HFFc6 (cell line): ENCODE results near the gene PCDH17. TPM values are rescaled to one million over a fixed set of nuclear protein-coding genes. Genes with fewer than 3 reads are reported as not detected.

ENCODE experiments used
- DNase-seq: peaks from one replicate; pipeline ENCODE4 v3.0.0-alpha.2; 2018
- H3K27ac Mint-ChIP-seq: 2 replicates; pipeline ENCODE4 v1.8.0; 2020; ENCODE audit warnings: mild to moderate bottlenecking, mixed read lengths
- H3K27me3 Mint-ChIP-seq: 2 replicates; pipeline ENCODE4 v1.8.0; 2021; ENCODE audit warnings: mild to moderate bottlenecking, moderate library complexity, mixed read lengths; ENCODE audit not compliant: insufficient read depth
- H3K36me3 Mint-ChIP-seq: 2 replicates; pipeline ENCODE4 v1.8.0; 2021; ENCODE audit warnings: low read depth, mixed read lengths
- H3K4me1 Mint-ChIP-seq: 2 replicates; pipeline ENCODE4 v1.8.0; 2020; ENCODE audit warnings: low read depth, mixed read lengths
- H3K4me3 Mint-ChIP-seq: 2 replicates; pipeline ENCODE4 v1.8.0; 2020; ENCODE audit warnings: mild to moderate bottlenecking, moderate library complexity, mixed read lengths
- H3K9me3 Mint-ChIP-seq: 2 replicates; pipeline ENCODE4 v1.8.0; 2020; ENCODE audit warnings: mild to moderate bottlenecking, mixed read lengths
- CTCF ChIP-seq: fragments of 200-600 bp; sonication (generic); IDR thresholded peaks from 2 replicates; pipeline ENCODE4 v1.5.0; 2021; ENCODE audit warnings: antibody characterized with exemption, mild to moderate bottlenecking
- total RNA-seq, 6 experiments: library from RNA; stranded (reverse); fragmentation: NEBNext Ultra II Directional; extraction: Animal tissue kit (Norgen Biotek cat#: 25700); gene quantifications; 2 replicates in 1 of 6; 3 replicates in 5 of 6; pipeline ENCODE4 v1.2.3, GENCODE V29; 2021

The PCDH17 gene
- total RNA-seq, 6 experiments from 2014 or later = 0.05 TPM; not detected in 5

- no peak for TF ChIP-seq CTCF
- no peaks in the 10 kb centered on the region for H3K27me3 Mint-ChIP-seq
- H3K4me3 Mint-ChIP-seq = no peak overlapping the region
- no peak overlapping the region for H3K27ac Mint-ChIP-seq
- H3K4me1 Mint-ChIP-seq = no peaks in the 10 kb centered on the region
- no peaks in the 10 kb centered on the region for H3K36me3 Mint-ChIP-seq
- peaks cover 28% of the 10 kb centered on the region for H3K9me3 Mint-ChIP-seq
- no peak for DNase-seq
These were observed 93.1 kb downstream of the PCDH17 start for GRCh38 chr13:57724486-57725272.

GRCh38 chr13:57725480-57725879 is 93.9 kb downstream of the PCDH17 start:
- DNase-seq = no peak
- no peak overlapping the region for H3K4me3 Mint-ChIP-seq
- H3K27me3 Mint-ChIP-seq = no peaks in the 10 kb centered on the region
- H3K4me1 Mint-ChIP-seq = no peaks in the 10 kb centered on the region
- no peaks in the 10 kb centered on the region for H3K36me3 Mint-ChIP-seq
- TF ChIP-seq CTCF = no peak
- H3K27ac Mint-ChIP-seq = no peak overlapping the region
- peaks cover 28% of the 10 kb centered on the region for H3K9me3 Mint-ChIP-seq

GRCh38 chr13:57726981-57727380 is 95.4 kb downstream of the PCDH17 start:
- no peak for DNase-seq
- Mint-ChIP-seq H3K9me3 (peaks cover 24% of the 10 kb centered on the region), H3K36me3 (no peaks in the 10 kb centered on the region), H3K27ac (no peak overlapping the region), H3K27me3 (no peaks in the 10 kb centered on the region), H3K4me3 (no peak overlapping the region), H3K4me1 (no peaks in the 10 kb centered on the region)
- no peak for TF ChIP-seq CTCF

GRCh38 chr13:57734306-57734705 is 102.8 kb downstream of the PCDH17 start:
- Mint-ChIP-seq H3K4me3 (no peak overlapping the region), H3K4me1 (no peaks in the 10 kb centered on the region)

GRCh38 chr13:57739089-57739488 is 107.5 kb downstream of the PCDH17 start:
- TF ChIP-seq CTCF = no peak
- Mint-ChIP-seq H3K4me1 (no peaks in the 10 kb centered on the region), H3K9me3 (peaks cover 24% of the 10 kb centered on the region), H3K27me3 (no peaks in the 10 kb centered on the region), H3K27ac (no peak overlapping the region), H3K4me3 (no peak overlapping the region), H3K36me3 (0 out of 2 replicates have a peak, but pooled peaks cover 4% of the 10 kb centered on the region)
- DNase-seq = no peak

More at GRCh38 chr13:57734306-57734705, 102.8 kb downstream of the PCDH17 start:
- no peak for DNase-seq
- Mint-ChIP-seq H3K36me3 (0 out of 2 replicates have a peak, but pooled peaks cover 4% of the 10 kb centered on the region), H3K27ac (no peak overlapping the region), H3K27me3 (no peaks in the 10 kb centered on the region), H3K9me3 (peaks cover 17% of the 10 kb centered on the region)
- TF ChIP-seq CTCF = no peak
